Stimulated activated CD4-positive, alpha-beta T cell treated with anti-CD3 and anti-CD28 coated beads, TNF-alpha, amount 100 ng/mL, for 4 hours (primary cell): ENCODE data around the gene CPD.
"Not testable (repeated sequence)": the region's sequence is repeated elsewhere in the genome, so short reads cannot be mapped to it uniquely, and the experiment has no call there.

Experiments
- DNase-seq, 3 experiments: peaks; one replicate each; pipeline ENCODE4 v3.0.0-alpha.2; 2020; ENCODE audit warnings: low read depth in 3 of 3

CPD gene

DNA sequence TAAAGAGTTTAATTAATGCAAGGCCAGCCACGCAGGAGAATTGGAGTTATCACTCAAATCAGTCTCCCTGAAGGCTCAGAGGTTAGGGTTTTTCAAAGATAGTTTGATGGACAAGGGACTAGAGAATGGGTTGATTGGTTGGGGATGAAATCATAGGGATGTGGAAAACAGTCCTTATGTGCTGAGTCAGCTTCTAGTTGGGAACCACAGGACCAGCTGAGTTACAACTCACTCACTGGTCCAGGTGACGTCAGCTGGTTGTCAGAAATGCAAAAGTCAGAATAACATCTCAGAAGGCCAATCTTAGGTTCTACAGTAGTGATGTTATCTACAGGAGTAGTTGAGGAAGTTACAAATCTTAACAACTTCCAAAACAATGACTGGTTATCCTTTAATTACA, 47.6 kb downstream of the CPD start:
- DNase-seq, result no peak

DNA sequence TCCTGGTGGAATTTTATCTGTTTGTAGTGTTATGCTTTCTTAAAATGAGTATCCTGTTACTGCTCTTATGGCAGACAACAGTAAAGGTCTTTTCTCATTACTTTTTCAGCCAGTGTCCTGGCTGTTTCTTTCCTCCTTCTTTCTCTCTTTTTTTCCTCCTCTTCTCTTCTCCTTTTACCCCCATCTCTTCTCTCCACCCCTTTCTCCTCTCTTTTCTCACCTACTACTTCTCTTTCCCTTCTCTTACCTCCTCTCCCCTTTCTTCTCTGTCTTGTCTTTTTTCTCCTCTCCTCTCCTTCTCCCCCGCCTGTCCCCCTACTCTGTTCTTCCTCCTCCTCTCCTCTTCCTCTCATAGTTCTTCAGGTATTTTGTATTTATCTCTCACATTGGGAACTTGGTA, 48.9 kb downstream of the CPD start:
- no peak for DNase-seq

DNA sequence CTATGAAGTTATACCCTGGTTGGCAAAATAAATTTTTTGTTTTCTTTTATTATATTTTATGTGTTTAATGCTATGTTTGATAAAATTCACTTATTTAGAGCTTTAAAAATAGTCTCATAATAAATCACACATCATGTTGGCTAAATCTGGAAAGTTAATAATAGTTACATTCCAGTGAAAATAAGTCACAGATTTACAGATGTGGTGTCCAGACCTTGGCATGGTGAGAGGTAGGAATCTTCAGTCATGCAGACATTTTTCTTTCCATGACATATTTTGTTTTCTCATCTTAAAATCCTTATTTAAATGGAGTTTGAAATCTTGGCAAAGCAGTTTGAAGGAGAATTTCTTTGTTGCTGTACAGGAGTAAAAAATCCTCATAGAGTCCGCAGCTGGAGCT, 50.4 kb downstream of the CPD start:
- DNase-seq, result no peak

DNA sequence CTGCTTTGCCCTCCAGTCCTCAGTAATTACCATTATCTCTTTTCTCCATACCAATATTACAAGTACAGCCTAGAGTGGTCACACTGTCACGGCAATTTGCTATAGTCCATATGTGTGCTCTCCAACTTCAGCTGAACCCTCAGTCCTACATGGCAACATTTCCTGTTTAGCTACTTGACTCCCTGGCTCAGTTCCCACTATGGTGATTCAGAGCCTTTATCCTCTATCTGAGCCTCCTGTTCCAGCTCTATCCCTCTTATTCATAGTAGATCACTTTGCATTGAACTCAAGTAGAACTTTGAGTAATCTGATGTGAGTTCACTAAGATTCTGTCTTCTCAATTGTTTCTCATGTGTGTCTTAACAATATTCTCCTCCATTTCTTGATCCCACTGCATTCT, 54.8 kb downstream of the CPD start:
- DNase-seq, result no peak

DNA sequence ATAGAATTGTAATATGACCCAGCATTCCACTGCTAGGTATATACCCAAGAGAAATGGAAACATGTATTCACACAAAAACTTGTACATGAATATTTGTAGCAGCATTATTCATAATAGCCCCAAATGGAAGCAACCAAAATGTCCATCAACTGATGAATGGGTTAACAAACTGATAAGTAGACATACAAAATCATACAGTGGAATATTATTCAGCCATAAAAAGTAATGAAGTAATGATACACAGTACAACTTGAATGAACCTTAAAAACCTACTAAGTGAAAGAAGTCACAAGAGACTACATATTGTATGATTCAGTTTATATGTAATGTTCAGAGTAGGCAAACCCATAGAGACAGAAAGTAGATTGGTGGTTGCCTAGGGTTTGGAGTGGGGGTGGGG, 58.0 kb downstream of the CPD start:
- no peak for DNase-seq

DNA sequence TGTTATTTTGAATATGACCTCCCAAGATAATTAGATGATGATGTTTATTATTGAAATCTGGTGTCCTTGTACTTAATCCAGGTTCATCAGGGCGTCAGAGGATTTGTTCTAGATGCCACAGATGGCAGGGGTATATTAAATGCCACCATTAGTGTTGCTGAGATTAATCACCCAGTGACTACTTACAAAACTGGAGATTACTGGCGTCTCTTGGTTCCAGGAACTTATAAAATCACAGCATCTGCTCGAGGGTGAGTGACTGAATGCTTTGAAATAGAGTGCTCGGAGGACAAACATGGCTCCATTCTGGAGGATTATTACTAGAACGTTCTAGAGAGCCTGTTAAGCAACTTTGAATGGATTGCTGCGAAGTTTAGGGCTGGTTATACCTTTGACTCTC, 65.0 kb downstream of the CPD start:
- DNase-seq, result no peak

DNA sequence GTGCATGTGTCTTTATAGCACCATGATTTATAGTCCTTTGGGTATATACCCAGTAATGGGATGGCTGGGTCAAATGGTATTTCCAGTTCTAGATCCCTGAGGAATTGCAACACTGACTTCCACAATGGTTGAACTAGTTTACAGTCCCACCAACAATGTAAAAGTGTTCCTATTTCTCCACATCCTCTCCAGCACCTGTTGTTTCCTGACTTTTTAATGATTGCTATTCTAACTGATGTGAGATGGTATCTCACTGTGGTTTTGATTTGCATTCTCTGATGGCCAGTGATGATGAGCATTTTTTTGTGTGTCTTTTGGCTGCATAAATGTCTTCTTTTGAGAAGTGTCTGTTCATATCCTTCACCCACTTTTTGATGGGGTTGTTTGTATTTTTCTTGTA, 67.9 kb downstream of the CPD start:
- not testable (repeated sequence) for DNase-seq

DNA sequence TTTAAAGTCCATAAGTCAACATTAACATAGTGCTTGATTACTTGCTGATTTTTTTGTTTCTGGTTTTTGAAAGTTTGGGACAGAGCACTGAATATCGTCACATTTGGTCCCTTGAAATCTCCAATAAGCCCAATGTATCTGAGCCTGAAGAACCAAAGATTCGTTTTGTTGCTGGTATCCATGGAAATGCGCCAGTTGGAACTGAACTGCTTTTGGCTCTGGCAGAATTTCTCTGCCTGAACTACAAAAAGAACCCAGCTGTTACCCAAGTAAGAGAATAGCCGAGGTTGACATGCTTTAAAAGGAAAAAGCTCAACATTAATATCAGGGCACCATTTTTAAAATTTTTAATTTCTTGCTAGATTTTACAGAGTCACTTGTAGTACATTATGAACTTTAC, 70.8 kb downstream of the CPD start:
- no peak for DNase-seq

DNA sequence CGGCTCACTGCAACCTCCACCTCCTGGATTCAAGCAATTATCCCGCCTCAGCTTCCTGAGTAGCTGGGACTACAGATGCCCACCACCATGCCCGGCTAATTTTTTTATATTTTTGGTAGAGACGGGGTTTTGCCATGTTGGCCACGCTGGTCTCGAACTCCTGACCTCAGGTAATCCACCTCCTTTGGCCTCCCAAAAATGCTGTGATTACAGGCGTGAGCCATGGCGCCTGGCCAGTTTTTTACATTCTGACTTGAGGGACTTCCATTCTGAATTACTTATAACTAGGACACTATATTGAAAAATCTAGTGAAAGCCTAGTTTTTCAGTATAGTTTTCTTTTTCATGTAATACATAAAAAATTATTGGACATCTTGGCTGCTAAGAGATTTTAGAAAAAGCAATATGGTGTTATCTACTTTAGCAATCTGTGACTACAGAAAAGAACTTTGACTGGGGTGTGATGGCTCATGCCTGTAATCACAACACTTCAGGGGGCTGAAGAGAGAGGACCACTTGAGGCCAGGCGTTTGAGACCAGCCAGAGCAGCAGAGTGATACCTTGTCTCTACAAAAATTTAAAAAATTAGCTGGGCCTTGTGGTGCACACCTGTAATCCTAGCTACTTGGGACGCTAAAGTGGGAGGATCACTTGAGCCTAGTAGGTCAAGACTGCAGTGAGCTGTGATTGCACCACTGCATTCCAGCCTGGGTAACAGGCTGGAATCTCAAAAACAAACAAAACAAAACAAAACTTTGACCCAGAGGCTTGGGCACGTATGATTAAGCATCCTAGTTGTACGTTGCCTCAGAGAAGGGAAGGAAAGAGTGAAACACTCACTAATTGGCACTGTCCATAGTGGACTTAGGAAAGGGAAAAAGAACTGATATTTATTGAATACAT, 71.6 kb downstream of the CPD start:
- DNase-seq, result no peak

DNA sequence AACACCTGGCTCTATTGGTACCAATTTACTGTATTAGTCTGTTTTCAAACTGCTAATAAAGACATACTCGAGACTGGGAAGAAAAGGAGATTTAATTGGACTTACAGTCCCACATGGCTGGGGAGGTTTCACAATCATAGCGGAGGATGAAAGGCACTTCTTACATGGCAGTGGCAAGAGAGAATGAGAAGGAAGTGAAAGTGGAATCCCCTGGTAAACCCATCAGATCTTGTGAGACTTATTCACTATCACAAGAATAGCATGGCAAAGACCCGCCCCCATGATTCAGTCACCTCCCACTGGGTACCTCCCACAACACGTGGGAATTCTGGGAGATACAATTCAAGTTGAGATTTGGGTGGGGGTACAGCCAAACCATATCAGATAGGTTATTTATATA, 75.9 kb downstream of the CPD start:
- DNase-seq, result no peak

DNA sequence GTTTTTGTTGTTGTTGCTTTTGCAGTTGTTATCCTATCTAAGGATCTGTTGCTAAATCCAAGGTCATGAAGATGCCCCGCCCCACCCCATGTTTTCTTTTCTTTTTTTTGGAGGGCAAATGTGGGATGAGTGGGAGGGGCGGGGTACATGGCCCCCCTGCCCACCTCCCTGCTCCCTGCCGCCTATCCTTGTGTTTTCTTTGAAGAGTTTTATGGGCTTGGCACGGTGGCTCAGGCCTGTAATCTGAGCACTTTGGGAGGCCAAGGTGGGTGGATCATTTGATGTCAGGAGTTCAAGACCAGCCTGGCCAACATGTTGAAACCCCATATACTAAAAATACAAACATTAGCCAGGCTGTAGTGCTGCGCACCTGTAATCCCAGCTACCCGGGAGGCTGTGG, 79.6 kb downstream of the CPD start:
- no peak for DNase-seq

DNA sequence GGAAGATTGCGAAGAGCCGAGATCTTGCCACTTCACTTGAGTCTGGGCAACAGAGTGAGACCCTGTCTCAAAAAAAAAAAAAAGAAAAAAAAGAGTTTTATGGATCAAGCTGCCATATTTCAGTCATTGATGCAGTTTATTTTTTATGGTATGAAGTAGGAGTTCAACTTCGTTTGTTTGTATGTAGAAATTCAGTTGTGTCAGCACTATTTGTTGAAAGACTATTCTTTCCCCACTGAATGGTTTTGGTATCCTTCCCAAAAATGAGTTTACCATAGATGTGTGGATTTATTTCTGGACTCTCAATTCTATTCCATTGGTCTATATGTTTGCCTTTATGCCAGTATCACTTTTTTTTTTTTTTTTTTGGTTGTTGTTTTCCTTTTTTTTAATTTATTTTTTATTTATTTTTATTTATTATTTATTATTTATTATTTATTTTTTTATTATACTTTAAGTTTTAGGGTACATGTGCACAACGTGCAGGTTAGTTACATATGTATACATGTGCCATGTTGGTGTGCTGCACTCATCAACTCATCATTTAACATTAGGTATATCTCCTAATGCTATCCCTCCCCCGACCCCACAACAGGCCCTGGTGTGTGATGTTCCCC, 80.2 kb downstream of the CPD start:
- not testable (repeated sequence) for DNase-seq

DNA sequence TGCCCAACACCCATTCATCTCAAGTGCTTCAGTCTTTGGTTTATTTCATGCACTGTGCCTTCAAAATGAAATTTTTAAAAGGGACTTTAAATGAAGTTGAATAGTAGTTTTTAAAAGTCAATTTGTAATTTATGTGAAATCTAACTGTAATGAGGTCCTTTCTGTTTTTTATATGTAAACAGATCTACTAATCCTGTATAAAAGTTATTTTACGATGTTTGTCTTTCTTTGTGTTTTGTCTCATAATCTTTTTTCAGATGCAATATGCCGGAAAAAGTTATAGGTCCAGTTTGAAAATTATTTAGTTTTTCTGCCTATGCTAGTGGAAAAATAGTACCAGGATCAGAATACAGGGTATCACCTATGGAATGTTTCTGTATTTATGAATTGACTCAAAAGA, 89.7 kb downstream of the CPD start:
- no peak for DNase-seq

DNA sequence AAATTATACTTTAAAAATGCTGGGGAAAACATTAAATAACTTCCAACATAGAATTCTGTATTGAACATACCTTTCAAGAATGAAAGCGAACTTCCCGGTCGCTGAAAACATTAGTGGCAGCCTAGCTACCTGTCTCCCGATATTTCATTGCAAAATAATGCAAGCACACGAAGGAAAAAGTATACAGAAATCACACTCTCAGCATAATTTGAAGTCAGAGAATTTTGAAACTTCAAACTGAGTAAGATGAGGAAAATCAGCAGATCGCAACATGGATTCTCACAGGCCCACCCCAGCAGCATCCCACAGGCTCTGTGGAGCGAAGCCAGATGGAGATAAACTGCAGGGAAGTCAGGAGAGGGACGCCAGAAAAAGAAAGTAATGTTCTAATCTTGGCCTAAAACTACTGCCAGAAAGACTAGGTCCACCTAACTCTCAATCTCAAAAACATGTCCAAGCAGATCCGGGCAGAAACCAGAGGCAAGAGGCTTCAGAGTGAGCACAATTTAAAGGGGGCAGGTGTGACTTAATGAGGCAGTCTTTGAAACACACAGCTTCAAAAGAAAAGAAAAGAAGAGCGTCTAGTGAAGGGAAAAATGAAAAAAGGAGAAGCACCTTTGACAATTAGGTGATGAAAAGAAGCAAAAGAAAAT, 93.6 kb downstream of the CPD start:
- no peak for DNase-seq

DNA sequence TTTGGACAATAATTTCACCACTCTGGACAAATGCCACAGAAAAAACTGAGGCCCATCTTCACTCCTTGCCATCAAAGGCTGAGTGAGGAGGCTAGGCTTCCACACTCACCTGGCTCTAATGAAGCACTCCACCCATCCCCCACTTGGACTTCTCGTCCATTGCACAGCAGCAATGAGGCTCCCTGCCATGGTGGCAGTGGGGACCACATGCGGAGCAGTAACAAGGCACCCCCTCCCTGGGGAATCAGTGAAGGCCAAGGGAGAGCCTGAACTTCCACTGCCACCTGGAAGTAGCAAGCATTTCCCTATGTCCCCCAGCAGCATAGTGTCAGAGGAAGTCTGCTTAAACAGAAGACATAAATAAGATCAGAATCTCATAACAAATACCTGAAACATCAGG, 96.5 kb downstream of the CPD start:
- DNase-seq, result no peak

DNA sequence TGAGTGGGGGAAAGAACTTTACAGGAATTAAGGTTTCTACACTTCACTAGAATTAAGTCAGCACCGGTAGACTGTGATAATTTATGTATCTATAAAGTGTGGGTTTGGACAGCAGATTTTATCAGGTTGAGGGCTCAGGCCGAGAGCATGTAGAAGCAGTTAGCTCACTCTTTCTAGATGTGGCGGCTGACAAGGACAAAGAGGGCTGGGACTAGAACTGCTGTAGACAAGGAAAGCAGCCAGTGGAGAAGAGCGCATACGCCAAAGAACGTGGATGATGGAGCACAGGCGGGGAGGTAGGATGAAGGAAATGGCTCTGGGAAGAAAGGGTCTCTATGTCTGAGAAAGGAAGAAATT, 98.0 kb downstream of the CPD start:
- no peak for DNase-seq

DNA sequence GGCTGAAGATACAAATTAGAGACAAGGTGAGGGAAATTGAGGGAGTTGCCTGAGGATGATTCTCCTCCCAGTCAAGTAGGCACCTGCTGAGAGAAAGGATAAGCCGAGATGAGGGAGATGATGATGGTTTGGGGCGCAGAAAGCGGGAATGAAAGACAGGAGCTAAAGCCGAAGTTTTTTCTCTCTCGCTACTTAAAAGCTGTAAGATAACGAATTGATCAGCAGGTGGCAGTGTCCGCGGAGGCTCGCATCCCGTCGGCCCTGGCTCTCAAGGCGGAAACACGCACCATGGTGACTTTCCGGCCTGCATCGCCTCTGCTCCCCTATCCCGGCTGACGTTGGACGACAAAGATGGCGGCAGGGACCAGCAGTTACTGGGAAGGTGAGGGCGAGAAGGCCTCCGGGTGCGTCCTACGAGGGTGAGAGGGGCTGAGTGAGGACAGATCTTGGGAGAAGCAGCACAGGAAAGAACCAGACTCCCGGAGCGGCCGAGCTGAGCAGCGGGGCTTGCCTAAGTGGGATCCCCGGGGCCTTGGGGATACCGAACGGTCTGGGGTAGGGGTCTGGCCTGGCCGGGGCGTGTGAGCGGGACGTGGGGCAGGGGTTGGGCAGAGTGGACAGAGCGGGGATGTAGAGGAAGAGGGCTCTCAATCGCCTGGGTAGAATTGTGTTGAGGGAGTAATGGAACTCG, 98.5 kb downstream of the CPD start, which contains the start of gene GOSR1:
GOSR1 (plus strand) TSS at position 326 of the 691 bp plus-strand sequence; CDS start at position 352, 26 bp downstream.
- peak; percentile 78 to 87 (median 81) for DNase-seq

DNA sequence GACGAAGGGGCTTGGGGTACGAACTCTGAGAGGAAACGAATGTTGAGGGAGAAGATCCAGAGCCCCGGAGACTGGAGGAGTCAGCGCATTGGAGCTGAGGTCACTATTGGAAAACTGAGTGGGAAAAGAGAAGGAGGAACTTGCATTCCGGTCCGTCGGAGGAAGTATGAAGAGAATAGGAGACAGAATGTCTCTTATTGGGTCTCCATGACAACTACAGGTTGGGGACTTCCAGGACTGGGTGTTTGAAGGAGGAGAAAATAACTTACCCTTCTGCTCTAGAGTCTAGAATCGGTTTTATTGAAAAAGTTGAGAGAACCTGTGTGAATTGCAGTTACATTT, 99.0 kb downstream of the CPD start:
- DNase-seq, result no peak

DNA sequence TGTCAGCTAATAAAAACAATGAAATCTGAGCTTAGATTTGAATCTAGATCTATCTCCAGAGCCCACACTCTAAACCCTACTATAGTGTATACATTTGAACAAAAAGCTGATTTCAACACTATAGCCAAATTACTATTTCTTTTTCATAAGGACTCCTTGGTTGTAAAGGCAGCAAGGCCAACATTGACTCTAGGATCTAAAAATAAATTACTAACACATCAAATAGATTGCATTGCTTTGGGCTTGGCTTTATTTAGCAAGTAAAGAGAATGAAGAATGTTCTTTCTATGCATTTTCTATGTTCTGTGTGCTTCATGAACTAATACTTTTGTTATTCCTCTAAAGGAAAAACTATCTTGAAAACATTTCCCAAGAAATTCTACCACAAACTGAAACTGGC, 103.8 kb downstream of the CPD start:
- DNase-seq, result no peak

DNA sequence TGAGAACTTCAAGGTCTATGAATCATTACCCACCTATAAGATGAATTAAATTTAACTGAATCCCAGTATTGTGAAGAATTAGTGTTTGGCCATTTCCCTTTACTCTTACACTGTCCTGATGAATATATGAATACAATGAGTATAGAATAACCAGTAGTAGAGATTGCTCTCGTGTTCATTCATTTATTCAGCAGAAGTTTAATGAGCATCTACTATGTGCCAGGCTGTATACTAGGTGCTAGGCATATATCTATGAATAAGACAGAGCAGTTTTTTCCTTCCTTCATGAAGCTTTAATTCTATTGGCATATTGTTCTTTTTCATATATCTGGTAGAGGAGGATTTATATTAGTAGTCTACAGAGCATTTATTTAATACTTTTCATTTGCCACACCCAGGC, 104.4 kb downstream of the CPD start:
- no peak for DNase-seq

DNA sequence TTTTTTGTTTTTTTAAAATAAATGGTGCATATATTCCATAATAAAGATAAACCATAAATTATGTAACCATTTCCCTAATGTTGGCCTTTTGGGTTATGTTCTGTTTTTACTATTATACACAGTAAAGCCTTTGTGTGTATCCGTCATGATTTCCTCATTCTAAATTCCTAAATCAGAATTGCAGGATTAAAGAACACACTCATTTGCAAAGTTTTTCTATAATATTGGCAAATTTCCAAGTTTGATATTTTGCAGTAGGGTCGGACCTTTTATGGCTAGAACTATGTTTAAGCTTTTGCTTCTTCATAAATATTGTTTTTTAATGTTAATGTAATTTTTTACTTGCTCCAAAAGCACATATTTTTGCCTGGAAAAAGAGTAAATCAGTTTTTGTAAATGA, 115.1 kb downstream of the CPD start:
- DNase-seq, result no peak

DNA sequence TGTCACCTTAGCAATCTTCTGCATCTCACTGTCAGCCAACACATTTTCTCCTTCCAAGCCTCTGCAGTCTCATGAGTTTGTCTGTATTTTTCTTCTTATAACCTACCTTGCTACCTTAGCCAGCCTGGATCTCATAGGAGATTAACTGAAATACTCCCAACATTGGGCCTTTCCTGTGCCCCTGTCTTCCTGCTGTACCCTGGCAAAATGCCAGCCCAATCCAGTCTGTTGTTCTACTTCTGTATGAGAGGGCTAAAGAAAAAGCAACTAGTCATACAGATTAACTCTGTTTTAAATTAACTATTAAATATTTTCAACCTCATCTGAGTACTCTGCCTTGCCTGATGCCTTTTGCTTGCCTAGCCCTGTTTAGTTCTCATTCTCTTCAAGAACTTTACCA, 116.9 kb downstream of the CPD start:
- no peak for DNase-seq

DNA sequence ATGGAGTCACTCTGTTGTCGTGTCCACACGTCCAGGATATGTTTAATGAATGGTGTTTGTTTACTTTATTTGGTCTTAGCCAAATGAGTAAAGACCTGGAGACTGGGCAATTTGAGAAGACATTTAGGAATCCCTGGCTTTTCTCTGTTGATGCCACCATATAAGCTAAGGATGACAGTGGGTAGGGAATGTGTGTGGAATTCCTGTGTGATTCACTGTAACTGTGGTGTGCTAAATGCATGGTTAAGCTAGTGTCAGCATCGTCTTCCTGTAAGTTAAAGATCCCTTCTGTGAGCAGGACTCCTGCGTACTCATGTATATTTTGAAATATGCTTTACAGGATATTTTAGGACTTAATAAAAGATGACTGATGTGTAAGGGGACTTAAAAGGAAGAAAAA, 124.8 kb downstream of the CPD start:
- DNase-seq, result no peak
